Mesendoderm (in vitro differentiated cells): ENCODE results near the gene FAM32A.

Experiments used
- DNase-seq: peaks from one replicate; pipeline ENCODE4 v3.0.0; 2013
- H2AK5ac ChIP-seq: 2 replicates; pipeline ENCODE4 v1.6.1; 2013; ENCODE audit warnings: low read length, inconsistent platforms
- H2BK120ac ChIP-seq: 2 replicates; pipeline ENCODE4 v1.6.1; 2013; ENCODE audit warnings: low read depth, mild to moderate bottlenecking, low read length, moderate library complexity, mixed read lengths
- H2BK15ac ChIP-seq: replicated peaks from 2 replicates; pipeline ENCODE4 v1.6.1; 2013; ENCODE audit warnings: low read depth, mild to moderate bottlenecking, moderate library complexity
- H2BK5ac ChIP-seq: 2 replicates; pipeline ENCODE4 v1.6.1; 2013; ENCODE audit warnings: low read length, inconsistent platforms
- H3K18ac ChIP-seq: 2 replicates; pipeline ENCODE4 v1.6.1; 2013; ENCODE audit warnings: mild to moderate bottlenecking, low read length, mixed read lengths
- H3K23ac ChIP-seq: one replicate; pipeline ENCODE4 v1.6.1; 2013; ENCODE audit warnings: low read length
- H3K27ac ChIP-seq: 2 replicates; pipeline ENCODE4 v1.5.1; 2013; ENCODE audit warnings: low read depth, mild to moderate bottlenecking, inconsistent platforms, low read length, moderate library complexity
- H3K27me3 ChIP-seq: 2 replicates; pipeline ENCODE4 v1.6.1; 2013; ENCODE audit warnings: low read length, control low read depth, mild to moderate bottlenecking, inconsistent platforms; ENCODE audit not compliant: insufficient read depth, poor library complexity
- H3K36me3 ChIP-seq: 2 replicates; pipeline ENCODE4 v1.6.1; 2013; ENCODE audit warnings: low read length, inconsistent platforms; ENCODE audit not compliant: control insufficient read depth, insufficient read depth
- H3K4ac ChIP-seq: one replicate; pipeline ENCODE4 v1.6.1; 2013; ENCODE audit warnings: low read depth, mild to moderate bottlenecking, low read length, moderate library complexity
- H3K4me1 ChIP-seq: 2 replicates; pipeline ENCODE4 v1.6.1; 2013; ENCODE audit warnings: low read depth, low read length, inconsistent platforms; ENCODE audit not compliant: control insufficient read depth
- H3K4me2 ChIP-seq: 2 replicates; pipeline ENCODE4 v1.6.1; 2013; ENCODE audit warnings: low read length
- H3K4me3 ChIP-seq: 2 replicates; pipeline ENCODE4 v1.5.1; 2013; ENCODE audit warnings: mild to moderate bottlenecking, low read length
- H3K56ac ChIP-seq: one replicate; pipeline ENCODE4 v1.6.1; 2013; ENCODE audit warnings: low read length
- H3K79me1 ChIP-seq: 2 replicates; pipeline ENCODE4 v1.6.1; 2013; ENCODE audit warnings: low read length, inconsistent platforms
- H3K79me2 ChIP-seq: 2 replicates; pipeline ENCODE4 v1.6.1; 2013; ENCODE audit warnings: mild to moderate bottlenecking, low read length; ENCODE audit not compliant: control insufficient read depth, insufficient read depth
- H3K9ac ChIP-seq: 2 replicates; pipeline ENCODE4 v1.6.1; 2013; ENCODE audit warnings: low read length, inconsistent platforms
- H4K5ac ChIP-seq: one replicate; pipeline ENCODE4 v1.6.1; 2013; ENCODE audit warnings: low read length
- H4K8ac ChIP-seq: one replicate; pipeline ENCODE4 v1.6.1; 2013; ENCODE audit warnings: low read depth, mild to moderate bottlenecking, control low read depth, low read length, moderate library complexity
- WGBS: extraction: QIAGEN DNeasy Blood & Tissue Kit; methylation state at CpG from one replicate; pipeline ENCODE4 v1.1.7; 2013; ENCODE audit warnings: low lambda C conversion rate, missing lambda C conversion rate; ENCODE audit not compliant: insufficient coverage; ENCODE audit errors: extremely low coverage; 5-methylcytosine and 5-hydroxymethylcytosine counted together

FAM32A gene

DNA sequence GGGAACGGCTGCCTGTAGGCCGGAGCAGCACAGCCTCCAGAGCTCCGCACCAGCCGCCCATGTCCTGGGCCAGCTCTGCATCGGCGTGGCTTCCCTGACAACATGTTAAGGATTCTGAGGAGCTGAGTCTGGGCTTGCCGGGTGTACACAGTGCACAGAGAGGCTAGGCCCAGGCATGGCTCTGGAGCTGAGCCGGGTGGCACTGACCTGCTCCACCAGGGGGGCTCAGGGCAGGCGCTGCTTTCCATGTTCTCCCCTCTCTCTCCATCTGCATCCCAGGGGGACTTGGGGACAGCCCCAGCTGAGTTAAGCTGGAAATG lies 44.1 kb downstream of the FAM32A start:
- no peak overlapping the region for H3K9ac ChIP-seq
- H3K27ac ChIP-seq = no peak overlapping the region
- H3K4ac ChIP-seq = no peak overlapping the region
- H2AK5ac ChIP-seq = no peak overlapping the region
- no peak overlapping the region for H3K23ac ChIP-seq
- no peak overlapping the region for H4K8ac ChIP-seq
- H3K4me3 ChIP-seq = no peak overlapping the region
- WGBS = no CpG with 5 or more reads among the region's 9 CpGs
- H3K36me3 ChIP-seq = no peaks in the 10 kb centered on the region
- no peak overlapping the region for H2BK120ac ChIP-seq
- H2BK5ac ChIP-seq = no peak overlapping the region
- H4K5ac ChIP-seq = no peak overlapping the region
- no peaks in the 10 kb centered on the region for H3K79me1 ChIP-seq
- H3K4me2 ChIP-seq = no peak overlapping the region
- H3K27me3 ChIP-seq = no peaks in the 10 kb centered on the region
- no peak overlapping the region for H2BK15ac ChIP-seq
- no peaks in the 10 kb centered on the region for H3K4me1 ChIP-seq
- no peak overlapping the region for H3K18ac ChIP-seq
- H3K79me2 ChIP-seq = no peaks in the 10 kb centered on the region
- no peak overlapping the region for H3K56ac ChIP-seq
- DNase-seq = no peak

DNA sequence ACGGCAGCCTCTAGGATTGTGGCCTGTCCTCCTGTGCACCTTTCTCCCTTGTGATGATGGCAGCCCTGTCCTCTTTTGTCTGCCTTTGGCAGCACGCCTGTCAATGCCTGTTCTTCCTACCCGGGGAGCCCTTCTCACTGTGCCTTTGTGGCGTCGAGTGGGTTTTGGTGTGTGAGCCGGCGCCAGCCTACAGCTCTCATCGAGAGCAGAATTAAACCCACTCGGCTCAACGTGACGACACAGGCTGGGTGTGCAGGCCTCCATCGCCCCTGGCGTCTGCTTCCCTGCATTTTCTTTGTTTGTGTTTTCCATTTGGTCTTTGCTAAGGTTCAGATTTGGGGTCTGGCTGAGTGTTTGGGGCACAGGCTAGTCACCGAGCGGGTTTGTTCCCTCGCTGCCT lies 46.9 kb downstream of the FAM32A start:
- Histone ChIP-seq H2BK120ac (no peak overlapping the region), H3K4ac (no peak overlapping the region), H2BK15ac (no peak overlapping the region), H3K9ac (no peak overlapping the region), H3K79me1 (no peaks in the 10 kb centered on the region), H3K18ac (no peak overlapping the region), H2AK5ac (no peak overlapping the region), H3K4me2 (no peak overlapping the region), H2BK5ac (no peak overlapping the region), H3K36me3 (no peaks in the 10 kb centered on the region), H3K56ac (no peak overlapping the region), H4K8ac (no peak overlapping the region), H3K27me3 (no peaks in the 10 kb centered on the region), H4K5ac (no peak overlapping the region), H3K27ac (no peak overlapping the region), H3K79me2 (no peaks in the 10 kb centered on the region), H3K23ac (no peak overlapping the region), H3K4me3 (no peak overlapping the region), H3K4me1 (no peaks in the 10 kb centered on the region)
- no peak for DNase-seq
- WGBS = no CpG with 5 or more reads among the region's 16 CpGs

- Histone ChIP-seq H3K36me3 (no peaks in the 10 kb centered on the region), H4K5ac (no peak overlapping the region), H3K27ac (no peak overlapping the region), H4K8ac (no peak overlapping the region), H3K4me1 (no peaks in the 10 kb centered on the region), H3K79me2 (no peaks in the 10 kb centered on the region), H3K56ac (no peak overlapping the region), H3K4me3 (no peak overlapping the region), H3K18ac (no peak overlapping the region), H3K79me1 (no peaks in the 10 kb centered on the region), H3K23ac (no peak overlapping the region), H3K27me3 (no peaks in the 10 kb centered on the region), H3K4ac (no peak overlapping the region), H2AK5ac (no peak overlapping the region), H3K9ac (no peak overlapping the region), H2BK120ac (no peak overlapping the region), H2BK15ac (no peak overlapping the region), H3K4me2 (no peak overlapping the region), H2BK5ac (no peak overlapping the region)
- DNase-seq = no peak
- WGBS = no CpG with 5 or more reads among the region's 13 CpGs
Observed at GRCh38 chr19:16232568-16232967, 47.4 kb downstream of the FAM32A start.

DNA sequence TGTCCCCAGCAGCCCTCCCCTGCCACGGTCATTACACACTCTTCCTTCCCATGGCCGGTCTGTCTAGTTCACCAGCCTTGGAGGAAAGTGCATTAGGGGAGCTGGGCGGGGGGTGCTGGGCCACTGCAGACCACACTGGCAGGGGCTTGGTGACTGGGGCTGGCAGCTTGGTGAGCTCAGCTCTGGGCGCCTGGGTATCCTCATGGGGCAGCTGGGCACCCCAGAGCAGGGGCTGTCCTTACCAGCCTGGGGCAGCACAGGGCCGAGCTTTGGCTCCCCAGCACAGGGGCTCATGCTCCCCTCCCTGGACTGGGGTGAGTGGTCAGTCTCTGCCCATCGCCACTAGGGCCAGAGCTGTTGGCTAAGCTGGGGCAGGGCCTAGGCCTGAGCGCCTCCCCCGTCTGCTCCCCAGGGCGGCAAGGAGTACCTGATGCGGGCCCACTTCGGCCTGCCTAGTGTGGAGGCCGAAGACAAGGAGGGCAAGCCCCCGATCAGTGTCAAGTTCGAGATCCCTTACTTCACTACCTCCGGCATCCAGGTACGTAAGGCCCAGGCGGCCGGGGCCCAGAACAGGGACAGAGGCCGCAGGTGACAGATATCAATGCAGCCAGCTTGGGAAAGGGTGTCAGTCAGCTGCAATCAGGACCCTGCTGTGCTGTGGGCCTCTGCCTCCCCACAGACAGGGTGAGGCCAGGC lies 48.0 kb downstream of the FAM32A start:
- Histone ChIP-seq H3K23ac (no peak overlapping the region), H3K79me2 (no peaks in the 10 kb centered on the region), H2AK5ac (no peak overlapping the region), H3K36me3 (no peaks in the 10 kb centered on the region), H3K27ac (no peak overlapping the region), H3K56ac (no peak overlapping the region), H3K27me3 (no peaks in the 10 kb centered on the region), H3K4me3 (no peak overlapping the region), H2BK5ac (no peak overlapping the region), H4K8ac (no peak overlapping the region), H3K79me1 (no peaks in the 10 kb centered on the region), H3K4ac (no peak overlapping the region), H3K4me2 (no peak overlapping the region), H2BK15ac (no peak overlapping the region), H2BK120ac (no peak overlapping the region), H3K9ac (no peak overlapping the region), H3K4me1 (no peaks in the 10 kb centered on the region), H4K5ac (no peak overlapping the region), H3K18ac (no peak overlapping the region)
- DNase-seq = no peak
- no CpG with 5 or more reads among the region's 19 CpGs for WGBS

- H2BK120ac ChIP-seq = no peak overlapping the region
- H2AK5ac ChIP-seq = no peak overlapping the region
- no peaks in the 10 kb centered on the region for H3K79me1 ChIP-seq
- H3K4ac ChIP-seq = no peak overlapping the region
- H2BK5ac ChIP-seq = no peak overlapping the region
- H3K79me2 ChIP-seq = no peaks in the 10 kb centered on the region
- no peak for DNase-seq
- no peak overlapping the region for H4K8ac ChIP-seq
- no peak overlapping the region for H3K4me2 ChIP-seq
- no peaks in the 10 kb centered on the region for H3K27me3 ChIP-seq
- no peak overlapping the region for H3K27ac ChIP-seq
- WGBS = no CpG with 5 or more reads among the region's 19 CpGs
- H3K23ac ChIP-seq = no peak overlapping the region
- H3K56ac ChIP-seq = no peak overlapping the region
- H3K9ac ChIP-seq = no peak overlapping the region
- H4K5ac ChIP-seq = no peak overlapping the region
- no peaks in the 10 kb centered on the region for H3K36me3 ChIP-seq
- no peak overlapping the region for H2BK15ac ChIP-seq
- no peaks in the 10 kb centered on the region for H3K4me1 ChIP-seq
- no peak overlapping the region for H3K4me3 ChIP-seq
- H3K18ac ChIP-seq = no peak overlapping the region
Observed at GRCh38 chr19:16233836-16234551, 48.8 kb downstream of the FAM32A start.
